ENCODE measurements around the gene TRAM2. TPM values are rescaled to one million over a fixed set of nuclear protein-coding genes. Genes with fewer than 3 reads are reported as not detected.

The TRAM2 gene
- total and polyA plus RNA-seq, 12 donors: 2.2 to 17.9 (median 10.3) TPM

GRCh38 chr6:52584203-52584602 lies 7.3 kb upstream of the TRAM2 start:
- no peak for DNase-seq
- intact Hi-C loops (cut with DNase I): no loop called here
- no peaks in the 10 kb centered on the region for H3K27me3 ChIP-seq
- H3K27ac ChIP-seq: no peak overlapping the region
- no peaks in the 10 kb centered on the region for H3K36me3 ChIP-seq (replicated peaks in 1 of 2)
- no peaks in the 10 kb centered on the region for H3K9me3 ChIP-seq (replicated peaks in 1 of 3)
- 72 to 88% (median 85%) methylated on average over 3 of the region's 3 CpGs for WGBS, 4 donors
- H3K4me3 ChIP-seq: no peak overlapping the region
- no peaks in the 10 kb centered on the region for H3K4me1 ChIP-seq (replicated peaks in 1 of 2)
- TF ChIP-seq, protein P1, sequence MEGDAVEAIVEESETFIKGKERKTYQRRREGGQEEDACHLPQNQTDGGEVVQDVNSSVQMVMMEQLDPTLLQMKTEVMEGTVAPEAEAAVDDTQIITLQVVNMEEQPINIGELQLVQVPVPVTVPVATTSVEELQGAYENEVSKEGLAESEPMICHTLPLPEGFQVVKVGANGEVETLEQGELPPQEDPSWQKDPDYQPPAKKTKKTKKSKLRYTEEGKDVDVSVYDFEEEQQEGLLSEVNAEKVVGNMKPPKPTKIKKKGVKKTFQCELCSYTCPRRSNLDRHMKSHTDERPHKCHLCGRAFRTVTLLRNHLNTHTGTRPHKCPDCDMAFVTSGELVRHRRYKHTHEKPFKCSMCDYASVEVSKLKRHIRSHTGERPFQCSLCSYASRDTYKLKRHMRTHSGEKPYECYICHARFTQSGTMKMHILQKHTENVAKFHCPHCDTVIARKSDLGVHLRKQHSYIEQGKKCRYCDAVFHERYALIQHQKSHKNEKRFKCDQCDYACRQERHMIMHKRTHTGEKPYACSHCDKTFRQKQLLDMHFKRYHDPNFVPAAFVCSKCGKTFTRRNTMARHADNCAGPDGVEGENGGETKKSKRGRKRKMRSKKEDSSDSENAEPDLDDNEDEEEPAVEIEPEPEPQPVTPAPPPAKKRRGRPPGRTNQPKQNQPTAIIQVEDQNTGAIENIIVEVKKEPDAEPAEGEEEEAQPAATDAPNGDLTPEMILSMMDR (IDR thresholded peaks at IDR 0.05): no peak
- TF ChIP-seq POLR2A (IDR thresholded peaks at IDR 0.05): no peak

DNA sequence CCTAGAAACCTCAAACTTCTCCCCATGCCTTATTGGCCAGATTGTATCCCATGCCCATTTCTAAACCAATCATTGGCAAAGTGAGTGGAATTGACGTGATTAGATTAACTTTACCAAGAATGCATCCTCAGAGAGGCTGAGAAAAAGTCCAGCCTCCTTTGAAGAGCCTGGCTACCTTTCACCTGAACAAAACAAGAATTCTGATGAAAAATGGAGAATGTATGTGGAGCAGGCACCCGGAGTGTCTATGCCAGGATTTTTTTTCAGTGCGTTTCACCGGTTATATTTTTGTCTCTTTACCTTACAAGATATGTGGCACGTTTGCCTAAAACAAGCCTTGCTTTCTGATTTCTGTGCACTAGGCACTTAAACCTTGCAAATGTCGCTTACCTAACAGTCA lies 6.1 kb upstream of the TRAM2 start:
- TF ChIP-seq, protein P1 (IDR thresholded peaks at IDR 0.05): no peak
- no peak overlapping the region for H3K27ac ChIP-seq
- no peaks in the 10 kb centered on the region for H3K36me3 ChIP-seq (replicated peaks in 1 of 2)
- WGBS, 4 donors: 94 to 96% (median 95%) methylated on average over 6 of the region's 6 CpGs
- DNase-seq: no peak
- H3K27me3 ChIP-seq: no peaks in the 10 kb centered on the region
- H3K4me1 ChIP-seq (replicated peaks in 1 of 2): peaks cover 2 to 5% of the 10 kb centered on the region in 2 donors
- intact Hi-C loops (cut with DNase I): no loop called here
- no peaks in the 10 kb centered on the region for H3K9me3 ChIP-seq (replicated peaks in 1 of 3)
- no peak overlapping the region for H3K4me3 ChIP-seq

DNA sequence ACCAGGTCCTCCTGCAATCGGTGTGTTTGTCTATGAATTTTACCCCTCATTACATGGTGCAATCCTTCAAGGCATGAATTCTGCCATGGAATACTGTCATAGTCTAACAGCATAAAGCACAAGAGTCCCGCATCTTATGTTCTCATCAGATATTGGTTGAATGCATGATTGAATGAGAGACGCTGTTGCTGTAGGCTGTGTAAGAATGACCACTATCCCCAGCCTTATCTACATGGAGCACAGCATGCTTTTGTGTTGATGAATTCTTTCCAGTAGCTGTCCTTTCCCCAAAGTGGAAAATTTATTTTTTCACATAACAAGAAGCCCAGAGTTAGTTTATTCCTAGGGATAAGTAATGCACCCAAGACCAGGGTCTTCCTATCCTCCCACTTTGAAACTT lies 5.6 kb upstream of the TRAM2 start:
- Histone ChIP-seq H3K4me3 (no peak overlapping the region), H3K9me3 (replicated peaks in 1 of 3) (no peaks in the 10 kb centered on the region), H3K27ac (no peak overlapping the region), H3K36me3 (replicated peaks in 1 of 2) (no peaks in the 10 kb centered on the region), H3K27me3 (no peaks in the 10 kb centered on the region), H3K4me1 (replicated peaks in 1 of 2) (peaks cover 8 to 10% of the 10 kb centered on the region in 2 donors)
- TF ChIP-seq, protein P1 (IDR thresholded peaks at IDR 0.05): no peak
- intact Hi-C loops (cut with DNase I): no loop called here
- 91 to 99% (median 96%) methylated on average over 3 of the region's 3 CpGs for WGBS, 4 donors
- no peak for DNase-seq

GRCh38 chr6:52580905-52581304 lies 4.0 kb upstream of the TRAM2 start:
- WGBS, 4 donors: 86 to 94% (median 90%) methylated on average over 7 of the region's 7 CpGs
- no peak overlapping the region for H3K4me3 ChIP-seq
- no peaks in the 10 kb centered on the region for H3K27me3 ChIP-seq
- intact Hi-C loops (cut with DNase I): no loop called here
- TF ChIP-seq, protein P1 (IDR thresholded peaks at IDR 0.05): no peak
- no peak for TF ChIP-seq POLR2A (IDR thresholded peaks at IDR 0.05)
- H3K4me1 ChIP-seq (replicated peaks in 1 of 2): peaks cover 13 to 16% of the 10 kb centered on the region in 2 donors
- no peaks in the 10 kb centered on the region for H3K9me3 ChIP-seq (replicated peaks in 1 of 3)
- no peak for DNase-seq
- H3K27ac ChIP-seq: no peak overlapping the region
- H3K36me3 ChIP-seq (replicated peaks in 1 of 2): no peaks in the 10 kb centered on the region

All from adrenal gland (tissue), 12 donors.